ENCODE measurements around the gene NPAS2.

- TF ChIP-seq EZH2 (IDR thresholded peaks at IDR 0.05; ENCODE audit: low read length, missing control alignments) (no peak), CTCF (conservative IDR thresholded peaks at IDR 0.05 in 1 of 2, IDR thresholded peaks at IDR 0.05 in 1 of 2; ENCODE audit: low read depth in 1 of 2, low read length in 2 of 2) (no peak)
Measured at GRCh38 chr2:101040072-101040471, 220.1 kb downstream of the NPAS2 start.
